CD4-positive, alpha-beta T cell treated with Interleukin-15 for 1 hour (primary cell): ENCODE data around the gene ADAMTS16.

Experiments
- DNase-seq: peaks from one replicate; pipeline ENCODE4 v3.0.0-alpha.2; 2020

Gene ADAMTS16

GRCh38 chr5:5289537-5289936 is 149.4 kb downstream of the ADAMTS16 start:
- DNase-seq: no peak

GRCh38 chr5:5290674-5291334 is 150.7 kb downstream of the ADAMTS16 start:
- DNase-seq: no peak

GRCh38 chr5:5291357-5291756 is 151.2 kb downstream of the ADAMTS16 start:
- DNase-seq: no peak

GRCh38 chr5:5293029-5293428 is 152.9 kb downstream of the ADAMTS16 start:
- DNase-seq: no peak

- no peak for DNase-seq
Observed at GRCh38 chr5:5294429-5294828, 154.3 kb downstream of the ADAMTS16 start.

GRCh38 chr5:5295351-5295750 is 155.2 kb downstream of the ADAMTS16 start:
- no peak for DNase-seq

- no peak for DNase-seq
Observed at GRCh38 chr5:5296051-5296450, 155.9 kb downstream of the ADAMTS16 start.

- DNase-seq: no peak
Observed at GRCh38 chr5:5297432-5298067, 157.4 kb downstream of the ADAMTS16 start.

GRCh38 chr5:5298068-5298633 is 158.0 kb downstream of the ADAMTS16 start:
- no peak for DNase-seq

- no peak for DNase-seq
Observed at GRCh38 chr5:5298841-5299541, 158.9 kb downstream of the ADAMTS16 start.

GRCh38 chr5:5301176-5301575 is 161.0 kb downstream of the ADAMTS16 start:
- DNase-seq: no peak

GRCh38 chr5:5302201-5302600 is 162.1 kb downstream of the ADAMTS16 start:
- DNase-seq: no peak

- no peak for DNase-seq
Observed at GRCh38 chr5:5303242-5303641, 163.1 kb downstream of the ADAMTS16 start.

- no peak for DNase-seq
Observed at GRCh38 chr5:5304361-5305020, 164.4 kb downstream of the ADAMTS16 start.

GRCh38 chr5:5306696-5307095 is 166.6 kb downstream of the ADAMTS16 start:
- DNase-seq: no peak

GRCh38 chr5:5308319-5308718 is 168.2 kb downstream of the ADAMTS16 start:
- DNase-seq: no peak

- no peak for DNase-seq
Observed at GRCh38 chr5:5309645-5310044, 169.5 kb downstream of the ADAMTS16 start.

GRCh38 chr5:5313101-5313635 is 173.0 kb downstream of the ADAMTS16 start:
- no peak for DNase-seq

- no peak for DNase-seq
Observed at GRCh38 chr5:5314166-5314565, 174.0 kb downstream of the ADAMTS16 start.

GRCh38 chr5:5314626-5315025 is 174.5 kb downstream of the ADAMTS16 start:
- DNase-seq: no peak

- no peak for DNase-seq
Observed at GRCh38 chr5:5315068-5315980, 175.2 kb downstream of the ADAMTS16 start.

- DNase-seq: no peak
Observed at GRCh38 chr5:5316334-5316733, 176.2 kb downstream of the ADAMTS16 start.
